ENCODE results near the gene CYGB.

- TF ChIP-seq CTCF (IDR thresholded peaks at IDR 0.05) (no peak), EP300 (IDR thresholded peaks at IDR 0.05) (no peak)
Measured at GRCh38 chr17:76575570-76575969, 38.1 kb upstream of the CYGB start.

Measured in gastroesophageal sphincter (tissue), 3 donors.